ENCODE data around the gene TPD52L1.
"Not testable (repeated sequence)": the region's sequence is repeated elsewhere in the genome, so short reads cannot be mapped to it uniquely, and the experiment has no call there.

Gene TPD52L1

DNA sequence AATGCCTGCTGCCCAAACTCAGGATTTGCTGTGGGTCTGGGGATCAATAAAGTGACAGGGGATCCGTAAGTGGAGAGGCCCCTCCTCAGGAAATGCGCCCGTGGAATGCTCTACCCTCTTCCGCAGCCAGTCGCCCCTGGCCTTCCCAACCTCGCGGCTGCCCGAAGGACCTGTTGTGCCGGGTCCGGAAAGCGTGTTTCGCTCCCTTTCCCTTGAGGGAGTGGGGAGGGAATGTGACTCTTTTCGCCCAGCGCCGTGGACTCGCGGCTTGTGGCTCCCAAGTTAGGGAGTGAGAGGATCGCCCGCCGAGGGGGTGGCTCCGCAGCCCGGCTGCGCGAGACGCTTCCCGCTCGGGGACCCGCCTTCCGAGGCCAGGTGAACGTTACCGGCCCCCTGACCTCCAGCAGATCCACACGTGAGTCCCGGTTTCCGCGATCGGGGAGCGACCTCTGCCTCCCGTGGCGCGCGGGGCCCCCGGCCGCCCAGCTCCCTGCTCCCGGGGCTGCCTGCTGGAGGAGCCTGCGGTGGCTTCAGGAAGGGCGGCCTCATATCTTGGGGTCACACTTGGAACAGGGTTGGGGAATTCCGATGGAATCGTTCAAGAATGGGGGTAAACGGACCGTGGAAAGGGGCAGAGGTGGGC is 666 bp downstream of the TPD52L1 start:
- Histone ChIP-seq H3K36me3 (ENCODE audit: control insufficient read depth, insufficient read depth, low read length) (no peaks in the 10 kb centered on the region), H3K27me3 (replicated peaks; ENCODE audit: control insufficient read depth, insufficient read depth, low read length) (no peaks in the 10 kb centered on the region; the same call in none of the 2 replicates), H3K4me3 (replicated peaks; ENCODE audit: low read depth, low read length) (peak overlapping the region; percentile 44)
- TF ChIP-seq, protein P1, sequence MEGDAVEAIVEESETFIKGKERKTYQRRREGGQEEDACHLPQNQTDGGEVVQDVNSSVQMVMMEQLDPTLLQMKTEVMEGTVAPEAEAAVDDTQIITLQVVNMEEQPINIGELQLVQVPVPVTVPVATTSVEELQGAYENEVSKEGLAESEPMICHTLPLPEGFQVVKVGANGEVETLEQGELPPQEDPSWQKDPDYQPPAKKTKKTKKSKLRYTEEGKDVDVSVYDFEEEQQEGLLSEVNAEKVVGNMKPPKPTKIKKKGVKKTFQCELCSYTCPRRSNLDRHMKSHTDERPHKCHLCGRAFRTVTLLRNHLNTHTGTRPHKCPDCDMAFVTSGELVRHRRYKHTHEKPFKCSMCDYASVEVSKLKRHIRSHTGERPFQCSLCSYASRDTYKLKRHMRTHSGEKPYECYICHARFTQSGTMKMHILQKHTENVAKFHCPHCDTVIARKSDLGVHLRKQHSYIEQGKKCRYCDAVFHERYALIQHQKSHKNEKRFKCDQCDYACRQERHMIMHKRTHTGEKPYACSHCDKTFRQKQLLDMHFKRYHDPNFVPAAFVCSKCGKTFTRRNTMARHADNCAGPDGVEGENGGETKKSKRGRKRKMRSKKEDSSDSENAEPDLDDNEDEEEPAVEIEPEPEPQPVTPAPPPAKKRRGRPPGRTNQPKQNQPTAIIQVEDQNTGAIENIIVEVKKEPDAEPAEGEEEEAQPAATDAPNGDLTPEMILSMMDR (IDR thresholded peaks at IDR 0.05; ENCODE audit: insufficient read depth, low read length, poor library complexity, severe bottlenecking), result no peak
- DNase-seq (ENCODE audit: extremely low read depth, insufficient read length), result peak; percentile 9

DNA sequence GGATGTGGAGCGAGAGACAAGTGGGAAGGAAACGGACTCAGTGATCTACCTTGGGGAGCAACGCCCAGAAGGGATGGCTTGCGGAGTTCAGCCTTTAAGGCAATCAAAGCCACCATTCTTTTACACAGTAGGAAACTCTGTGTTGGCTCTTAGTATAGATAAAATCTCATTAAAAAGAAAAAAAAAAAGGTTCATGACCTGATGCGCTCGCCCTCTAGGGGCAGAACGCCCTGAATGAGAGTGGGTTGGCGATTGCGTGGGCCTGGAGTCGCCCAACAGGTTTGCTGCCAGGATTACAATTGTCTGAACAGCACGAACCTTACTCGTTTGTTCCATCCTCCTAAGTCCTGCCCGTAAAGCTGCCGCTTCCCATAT is 1.2 kb downstream of the TPD52L1 start:
- TF ChIP-seq, protein P1 (IDR thresholded peaks at IDR 0.05; ENCODE audit: insufficient read depth, low read length, poor library complexity, severe bottlenecking), result no peak
- no peak for DNase-seq (ENCODE audit: extremely low read depth, insufficient read length)
- H3K27me3 ChIP-seq (replicated peaks; ENCODE audit: control insufficient read depth, insufficient read depth, low read length), result no peaks in the 10 kb centered on the region; the same call in none of the 2 replicates
- H3K4me3 ChIP-seq (replicated peaks; ENCODE audit: low read depth, low read length), result no peak overlapping the region
- H3K36me3 ChIP-seq (ENCODE audit: control insufficient read depth, insufficient read depth, low read length), result no peaks in the 10 kb centered on the region

DNA sequence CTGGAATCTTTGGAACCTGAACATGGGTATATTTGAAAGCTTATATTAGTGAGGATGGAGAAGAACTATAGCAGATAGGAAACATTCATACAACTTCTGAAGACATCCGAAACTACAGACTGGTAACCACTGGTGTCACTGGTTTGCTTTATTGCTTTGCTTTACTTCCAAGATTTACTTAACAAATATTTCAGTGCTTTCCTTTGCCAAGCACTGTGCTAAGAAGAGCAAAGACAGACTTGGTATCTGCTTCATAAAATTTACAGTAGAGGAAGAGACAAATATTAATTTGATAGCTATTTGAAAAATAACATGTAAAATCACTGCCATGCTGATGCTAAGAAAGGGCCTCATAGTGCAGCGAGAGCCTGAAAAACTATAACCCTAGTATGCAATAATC is 1.8 kb downstream of the TPD52L1 start:
- no peak for DNase-seq (ENCODE audit: extremely low read depth, insufficient read length)
- Histone ChIP-seq H3K27me3 (replicated peaks; ENCODE audit: control insufficient read depth, insufficient read depth, low read length) (no peaks in the 10 kb centered on the region; the same call in none of the 2 replicates), H3K36me3 (ENCODE audit: control insufficient read depth, insufficient read depth, low read length) (no peaks in the 10 kb centered on the region), H3K4me3 (replicated peaks; ENCODE audit: low read depth, low read length) (no peak overlapping the region)
- TF ChIP-seq, protein P1 (IDR thresholded peaks at IDR 0.05; ENCODE audit: insufficient read depth, low read length, poor library complexity, severe bottlenecking), result no peak

DNA sequence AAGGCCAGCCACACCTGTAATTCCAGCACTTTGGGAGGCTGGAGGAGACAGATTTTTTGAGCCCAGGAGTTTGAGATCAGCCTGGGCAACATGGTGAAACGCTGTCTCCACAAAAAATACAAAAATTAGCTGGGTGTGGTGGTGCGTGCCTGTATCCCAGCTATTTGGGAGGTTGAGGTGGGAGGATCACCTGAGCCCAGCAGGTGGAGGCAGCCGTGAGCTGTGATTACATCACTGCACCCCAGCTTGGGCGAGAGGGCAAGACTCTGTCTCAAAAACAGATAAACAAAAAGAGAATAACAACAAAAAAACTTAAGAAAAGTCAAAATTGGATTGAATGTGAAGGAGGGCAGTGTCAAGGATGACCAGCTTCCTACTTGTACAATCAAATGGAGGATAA is 2.9 kb downstream of the TPD52L1 start:
- TF ChIP-seq, protein P1 (IDR thresholded peaks at IDR 0.05; ENCODE audit: insufficient read depth, low read length, poor library complexity, severe bottlenecking), result no peak
- Histone ChIP-seq H3K27me3 (replicated peaks; ENCODE audit: control insufficient read depth, insufficient read depth, low read length) (no peaks in the 10 kb centered on the region; the same call in none of the 2 replicates), H3K4me3 (replicated peaks; ENCODE audit: low read depth, low read length) (no peak overlapping the region), H3K36me3 (ENCODE audit: control insufficient read depth, insufficient read depth, low read length) (no peaks in the 10 kb centered on the region)
- DNase-seq (ENCODE audit: extremely low read depth, insufficient read length), result no peak

DNA sequence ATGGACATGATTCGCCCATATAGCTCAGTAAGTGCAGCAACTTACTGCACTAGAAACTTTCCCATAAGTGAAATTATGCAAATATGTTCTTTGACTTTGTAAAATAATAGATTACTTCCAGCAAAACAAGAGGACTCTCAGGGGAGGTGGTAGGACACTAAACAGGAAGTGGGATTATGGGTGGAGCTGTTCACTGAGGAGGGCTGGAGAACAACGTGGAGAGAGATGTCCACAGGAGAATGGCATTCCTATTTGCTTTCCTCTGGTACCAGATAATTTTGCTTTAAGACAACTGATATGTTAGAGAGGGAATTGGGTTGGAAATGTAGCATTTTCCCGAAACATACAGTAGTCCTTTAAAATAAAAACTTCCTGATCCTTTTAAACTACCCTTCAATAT is 3.7 kb downstream of the TPD52L1 start:
- H3K4me3 ChIP-seq (replicated peaks; ENCODE audit: low read depth, low read length), result no peak overlapping the region
- no peaks in the 10 kb centered on the region for H3K36me3 ChIP-seq (ENCODE audit: control insufficient read depth, insufficient read depth, low read length)
- TF ChIP-seq, protein P1 (IDR thresholded peaks at IDR 0.05; ENCODE audit: insufficient read depth, low read length, poor library complexity, severe bottlenecking), result no peak
- no peak for DNase-seq (ENCODE audit: extremely low read depth, insufficient read length)
- H3K27me3 ChIP-seq (replicated peaks; ENCODE audit: control insufficient read depth, insufficient read depth, low read length), result no peaks in the 10 kb centered on the region; the same call in none of the 2 replicates

DNA sequence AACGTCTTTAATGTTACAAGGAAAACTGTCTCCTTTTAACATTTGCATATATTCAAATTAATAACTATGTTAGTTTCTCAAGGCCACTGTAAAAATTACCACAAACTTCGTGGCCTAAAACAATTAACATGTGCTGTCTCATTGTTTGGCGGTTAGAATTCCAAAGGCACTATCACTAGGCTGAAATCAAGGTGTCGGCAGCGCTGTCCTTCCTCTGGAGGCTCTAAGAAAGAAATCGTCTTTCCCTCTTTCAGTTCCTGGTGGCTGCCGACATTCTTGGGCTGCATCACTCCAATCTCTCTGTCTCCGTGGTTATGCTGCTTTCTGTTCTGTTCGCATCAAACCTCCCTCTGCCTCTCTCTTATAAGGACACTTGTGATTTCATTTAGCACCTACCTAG is 4.2 kb downstream of the TPD52L1 start:
- TF ChIP-seq, protein P1 (IDR thresholded peaks at IDR 0.05; ENCODE audit: insufficient read depth, low read length, poor library complexity, severe bottlenecking), result no peak
- no peaks in the 10 kb centered on the region; the same call in none of the 2 replicates for H3K27me3 ChIP-seq (replicated peaks; ENCODE audit: control insufficient read depth, insufficient read depth, low read length)
- no peak for DNase-seq (ENCODE audit: extremely low read depth, insufficient read length)
- no peaks in the 10 kb centered on the region for H3K36me3 ChIP-seq (ENCODE audit: control insufficient read depth, insufficient read depth, low read length)
- no peak overlapping the region for H3K4me3 ChIP-seq (replicated peaks; ENCODE audit: low read depth, low read length)

DNA sequence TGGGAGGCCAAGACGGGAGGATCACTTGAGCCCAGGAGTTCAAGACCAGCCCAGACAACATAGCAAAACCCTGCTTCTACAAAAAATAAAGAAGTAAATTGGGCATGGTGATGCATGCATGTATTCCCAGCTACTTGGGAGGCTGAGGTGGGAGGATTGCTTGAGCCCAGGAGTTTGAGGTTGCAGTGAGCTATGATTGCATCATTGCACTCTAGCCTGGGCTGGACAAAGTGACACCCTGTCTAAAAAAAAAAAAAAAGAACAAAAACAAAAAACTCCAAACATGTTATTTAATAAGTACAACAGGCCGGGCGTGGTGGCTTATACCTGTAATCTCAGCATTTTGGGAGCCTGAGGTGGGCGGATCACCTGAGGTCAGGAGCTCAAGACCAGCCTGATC is 9.8 kb downstream of the TPD52L1 start:
- not testable (repeated sequence) for H3K27me3 ChIP-seq (replicated peaks; ENCODE audit: control insufficient read depth, insufficient read depth, low read length); DNase-seq (ENCODE audit: extremely low read depth, insufficient read length); H3K4me3 ChIP-seq (replicated peaks; ENCODE audit: low read depth, low read length); H3K36me3 ChIP-seq (ENCODE audit: control insufficient read depth, insufficient read depth, low read length)

Data from GM06990 (cell line).